Gastroesophageal sphincter (tissue), 3 donors: Measurements from ENCODE around the gene CEMIP.

ENCODE experiments used
- CTCF ChIP-seq, 4 experiments: fragments of 200-600 bp in 2 of 4; fragments of 450-650 bp in 2 of 4; sonication (generic) in 1 of 4; IDR thresholded peaks; one replicate each; pipeline ENCODE4 v1.5.1; 2017 to 2019; ENCODE audit warnings: antibody characterized with exemption in 4 of 4, mild to moderate bottlenecking in 2 of 4, moderate library complexity in 2 of 4
- EP300 ChIP-seq: sonication (generic); formaldehyde crosslinking; IDR thresholded peaks from one replicate; pipeline ENCODE4 v1.6.1; 2017; ENCODE audit warnings: antibody characterized with exemption, mild to moderate bottlenecking
- POLR2A ChIP-seq, 2 donors: fragments of 450-650 bp; IDR thresholded peaks; one replicate each; pipeline ENCODE4 v1.6.1; 2017; ENCODE audit warnings: antibody characterized with exemption in 2 of 2, mild to moderate bottlenecking in 2 of 2, moderate library complexity in 1 of 2
- POLR2AphosphoS5 ChIP-seq: sonication (generic); formaldehyde crosslinking; IDR thresholded peaks from one replicate; pipeline ENCODE4 v1.6.1; 2017; ENCODE audit warnings: antibody characterized with exemption

GRCh38 chr15:80876348-80876674 is 97.1 kb downstream of the CEMIP start:
- TF ChIP-seq CTCF (IDR thresholded peaks at IDR 0.05) = no peak
- no peak for TF ChIP-seq POLR2A (IDR thresholded peaks at IDR 0.05)
- TF ChIP-seq EP300 = no peak
- TF ChIP-seq POLR2AphosphoS5 = no peak
